Peyer's patch (tissue), 4 donors: Measurements from ENCODE around the gene ELP4. TPM values are rescaled to one million over a fixed set of nuclear protein-coding genes. Genes with fewer than 3 reads are reported as not detected.

ENCODE experiments used
- DNase-seq, 3 donors: peaks; one replicate each; pipeline ENCODE4 v3.0.0-alpha.2; 2017 to 2019
- H3K27ac ChIP-seq, 4 donors: fragments of 200-600 bp; sonication (generic); one replicate each; pipeline ENCODE4 v1.5.1; 2016 to 2019
- H3K27me3 ChIP-seq, 2 donors: fragments of 200-600 bp; sonication (generic); one replicate each; pipeline ENCODE4 v1.5.1; 2019
- H3K36me3 ChIP-seq, 3 donors: fragments of 200-600 bp; sonication (generic); one replicate each; pipeline ENCODE4 v1.5.1; 2016 to 2019
- H3K4me1 ChIP-seq, 4 donors: fragments of 200-600 bp; sonication (generic); one replicate each; pipeline ENCODE4 v1.5.1; 2016 to 2019
- H3K4me3 ChIP-seq, 4 donors: fragments of 200-600 bp; sonication (generic); 1 replicate in 3 of 4; 2 replicates in 1 of 4; pipeline ENCODE4 v1.5.1; 2016 to 2019; ENCODE audit warnings: mild to moderate bottlenecking in 1 of 4
- H3K9me3 ChIP-seq, 4 donors: fragments of 200-600 bp; sonication (generic); one replicate each; pipeline ENCODE4 v1.5.1; 2016 to 2019; ENCODE audit warnings: mild to moderate bottlenecking in 1 of 4
- CTCF ChIP-seq, 6 experiments: fragments of 450-650 bp in 4 of 6; fragments of 200-600 bp in 2 of 6; sonication (generic) in 1 of 6; IDR thresholded peaks; one replicate each; pipeline ENCODE4 v1.5.1; 2017 to 2019; ENCODE audit warnings: antibody characterized with exemption in 6 of 6, mild to moderate bottlenecking in 3 of 6, moderate library complexity in 1 of 6
- POLR2A ChIP-seq, 2 donors: fragments of 450-650 bp; IDR thresholded peaks; one replicate each; pipeline ENCODE4 v1.5.1; 2017; ENCODE audit warnings: antibody characterized with exemption in 2 of 2, mild to moderate bottlenecking in 2 of 2, moderate library complexity in 2 of 2
- total RNA-seq, 4 donors: library from RNA; depleted of rRNA; stranded (reverse); fragments of >200 nt; gene quantifications; one replicate each; pipeline ENCODE4 v1.1.0, GENCODE V29; 2016

The ELP4 gene
- total RNA-seq, 4 donors from 2014 or later: 13.3 to 33.0 (median 21.3) TPM

DNA sequence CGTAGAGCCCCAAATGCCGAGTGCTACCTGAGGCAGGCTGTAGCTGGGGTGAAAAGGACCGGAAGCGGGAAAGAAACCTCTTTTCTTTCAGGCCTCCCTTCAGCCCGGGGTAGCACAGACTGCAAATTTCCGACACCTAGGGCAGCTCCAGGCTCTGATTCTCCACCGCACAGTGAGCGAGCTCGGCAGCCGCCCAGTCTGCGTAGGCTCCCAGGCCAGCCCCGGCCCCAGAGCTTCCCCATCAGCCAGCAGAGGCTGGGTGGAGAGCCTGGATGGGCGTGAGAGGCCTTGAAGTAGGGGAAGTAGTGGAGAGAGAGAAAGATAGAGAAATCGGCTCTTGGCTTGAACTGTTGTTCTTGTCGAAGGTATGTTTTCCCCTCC lies 310.9 kb downstream of the ELP4 start:
- Histone ChIP-seq H3K36me3 (no peaks in the 10 kb centered on the region), H3K27me3 (peaks cover 0 to 57% of the 10 kb centered on the region in 2 donors), H3K4me1 (peaks cover 0 to 31% (median 7%) of the 10 kb centered on the region in 4 donors), H3K27ac (no peak overlapping the region), H3K4me3 (no peak overlapping the region), H3K9me3 (no peaks in the 10 kb centered on the region)
- peak in 1 of 3 donors; percentile 45 for DNase-seq
- no peak for TF ChIP-seq CTCF (IDR thresholded peaks at IDR 0.05)

DNA sequence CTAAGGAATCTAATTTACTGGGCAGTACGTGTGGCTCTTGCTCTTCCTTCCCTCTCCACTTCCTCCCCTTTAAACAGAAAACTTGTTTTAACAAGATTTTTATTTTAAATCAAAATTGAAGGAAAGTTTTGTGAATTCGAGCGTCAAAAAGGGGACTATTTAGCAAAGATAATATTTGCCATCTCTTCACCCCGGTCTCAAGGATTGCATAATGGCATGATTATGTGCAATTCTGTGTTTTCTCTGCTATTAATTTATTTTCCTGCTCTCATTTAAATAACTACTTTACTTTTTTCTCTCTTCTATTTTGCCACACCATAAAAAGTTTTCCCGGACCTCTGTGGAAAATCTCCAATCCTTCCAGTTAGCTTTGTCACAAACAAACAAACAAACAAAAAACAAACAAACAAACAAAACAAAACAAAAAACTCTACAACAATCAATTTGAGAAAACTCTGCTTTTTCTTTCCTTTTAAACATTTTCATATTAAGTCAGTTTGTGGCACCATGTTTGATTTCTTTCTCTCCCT lies 311.7 kb downstream of the ELP4 start:
- DNase-seq: no peak
- H3K27ac ChIP-seq: no peak overlapping the region
- peaks cover 0 to 57% of the 10 kb centered on the region in 2 donors for H3K27me3 ChIP-seq
- no peaks in the 10 kb centered on the region for H3K36me3 ChIP-seq
- peaks cover 0 to 22% (median 5%) of the 10 kb centered on the region in 4 donors for H3K4me1 ChIP-seq
- TF ChIP-seq POLR2A (IDR thresholded peaks at IDR 0.05) (no peak), CTCF (IDR thresholded peaks at IDR 0.05) (no peak)
- H3K9me3 ChIP-seq: no peaks in the 10 kb centered on the region
- no peak overlapping the region for H3K4me3 ChIP-seq

DNA sequence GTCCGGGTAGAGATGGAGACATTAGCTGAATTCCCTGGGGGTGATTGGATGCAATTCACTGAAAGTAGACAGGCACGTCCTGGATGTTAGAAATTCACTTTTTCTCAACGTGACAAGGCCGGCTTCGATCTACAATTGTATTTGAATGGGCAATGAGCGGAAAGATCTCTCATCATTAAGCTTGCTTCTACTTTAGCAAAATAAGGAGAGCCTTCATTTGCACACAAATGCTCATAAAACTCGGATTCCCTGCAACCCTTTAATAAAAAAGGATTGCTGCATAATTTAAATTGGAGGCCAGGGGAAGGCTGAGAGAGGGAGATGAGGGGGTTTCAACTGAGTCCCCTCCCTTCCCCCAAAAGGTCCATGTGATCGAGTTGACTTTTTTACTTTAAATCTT lies 312.2 kb downstream of the ELP4 start:
- Histone ChIP-seq H3K4me1 (peaks cover 0 to 20% (median 3%) of the 10 kb centered on the region in 4 donors), H3K27me3 (peaks cover 0 to 58% of the 10 kb centered on the region in 2 donors), H3K27ac (no peak overlapping the region), H3K9me3 (no peaks in the 10 kb centered on the region), H3K36me3 (no peaks in the 10 kb centered on the region), H3K4me3 (no peak overlapping the region)
- TF ChIP-seq CTCF (IDR thresholded peaks at IDR 0.05): no peak
- no peak for TF ChIP-seq POLR2A (IDR thresholded peaks at IDR 0.05)
- DNase-seq: no peak

GRCh38 chr11:31822175-31822926 lies 312.8 kb downstream of the ELP4 start:
- H3K4me3 ChIP-seq: no peak overlapping the region
- DNase-seq: peak in 1 of 3 donors; percentile 28
- no peaks in the 10 kb centered on the region for H3K9me3 ChIP-seq
- no peak overlapping the region for H3K27ac ChIP-seq
- no peaks in the 10 kb centered on the region for H3K36me3 ChIP-seq
- H3K27me3 ChIP-seq: peaks cover 0 to 56% of the 10 kb centered on the region in 2 donors
- TF ChIP-seq CTCF (IDR thresholded peaks at IDR 0.05) (no peak), POLR2A (IDR thresholded peaks at IDR 0.05) (no peak)
- peaks cover 0 to 20% (median 0%) of the 10 kb centered on the region in 4 donors for H3K4me1 ChIP-seq

DNA sequence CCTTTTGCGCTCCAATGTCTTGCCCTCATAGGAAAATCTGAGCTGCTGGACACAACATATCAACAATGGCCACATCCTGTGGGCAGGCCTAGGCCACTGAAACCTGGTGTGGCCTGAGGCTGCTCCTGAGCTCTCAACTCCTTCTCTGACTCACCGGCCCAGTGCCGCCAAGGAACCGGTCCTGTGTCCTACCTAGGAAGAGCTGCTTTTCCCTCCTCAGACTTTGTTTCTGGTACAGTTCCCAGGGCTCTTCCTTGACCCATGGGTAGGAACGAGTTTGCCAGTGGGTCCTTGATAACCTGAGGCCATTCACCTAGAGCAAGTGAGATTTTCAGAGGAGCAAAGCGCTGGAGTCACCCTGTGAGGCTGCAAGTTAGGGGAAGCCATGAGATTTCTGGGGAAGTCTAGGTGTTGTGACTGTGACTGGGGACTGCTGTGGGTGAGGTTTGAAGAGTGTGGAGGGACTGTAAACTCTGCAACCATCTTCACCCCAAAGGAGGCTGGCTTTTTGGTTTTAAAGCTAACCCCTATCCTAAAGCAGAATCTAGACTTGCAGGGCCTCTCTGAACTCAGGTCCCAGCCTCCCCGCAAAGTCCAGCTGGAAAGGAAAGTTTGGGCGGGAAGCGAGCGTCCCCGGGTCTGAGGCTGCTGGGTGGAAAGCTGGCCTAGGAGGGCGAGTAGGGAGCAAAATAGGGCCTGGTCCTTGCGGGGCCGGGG lies 313.5 kb downstream of the ELP4 start:
- H3K4me3 ChIP-seq: no peak overlapping the region
- peaks cover 0 to 56% of the 10 kb centered on the region in 2 donors for H3K27me3 ChIP-seq
- no peak for DNase-seq
- H3K27ac ChIP-seq: no peak overlapping the region
- H3K36me3 ChIP-seq: no peaks in the 10 kb centered on the region
- TF ChIP-seq POLR2A (IDR thresholded peaks at IDR 0.05) (no peak), CTCF (IDR thresholded peaks at IDR 0.05) (no peak)
- H3K9me3 ChIP-seq: no peaks in the 10 kb centered on the region
- peaks cover 0 to 13% (median 0%) of the 10 kb centered on the region in 4 donors for H3K4me1 ChIP-seq
